Measurements from ENCODE around the gene TYW1. TPM values are rescaled to one million over a fixed set of nuclear protein-coding genes. Genes with fewer than 3 reads are reported as not detected.
A peak's percentile ranks its signal among the peaks of the same experiment; 100 is the strongest.
"Not testable (repeated sequence)": the region's sequence is repeated elsewhere in the genome, so short reads cannot be mapped to it uniquely, and the experiment has no call there.

TYW1 gene
- total RNA-seq, 1 donor from 2014 or later = 20.0 TPM

GRCh38 chr7:67206452-67206851 is 209.8 kb downstream of the TYW1 start:
- TF ChIP-seq CTCF (IDR thresholded peaks at IDR 0.05) = no peak
- no peaks in the 10 kb centered on the region for H3K36me3 ChIP-seq
- no peak for DNase-seq
- H3K4me3 ChIP-seq = no peak overlapping the region
- no peak for ATAC-seq
- H3K4me1 ChIP-seq = no peaks in the 10 kb centered on the region
- H3K9me3 ChIP-seq = no peaks in the 10 kb centered on the region
- intact Hi-C loops (cut with DNase I) = no loop called here
- H3K27me3 ChIP-seq = no peaks in the 10 kb centered on the region
- H3K27ac ChIP-seq = no peak overlapping the region

GRCh38 chr7:67208656-67209055 is 212.0 kb downstream of the TYW1 start:
- H3K27ac ChIP-seq; H3K27me3 ChIP-seq; H3K9me3 ChIP-seq; H3K36me3 ChIP-seq; intact Hi-C loops (cut with DNase I); DNase-seq; H3K4me1 ChIP-seq; ATAC-seq; H3K4me3 ChIP-seq: not testable (repeated sequence)

- peak; percentile 10 for ATAC-seq
- Histone ChIP-seq H3K27me3 (no peaks in the 10 kb centered on the region), H3K4me3 (no peak overlapping the region), H3K9me3 (no peaks in the 10 kb centered on the region), H3K36me3 (no peaks in the 10 kb centered on the region), H3K27ac (no peak overlapping the region), H3K4me1 (no peaks in the 10 kb centered on the region)
- DNase-seq = no peak
- TF ChIP-seq CTCF (IDR thresholded peaks at IDR 0.05) = no peak
- intact Hi-C loops (cut with DNase I) = no loop called here
Measured at GRCh38 chr7:67209256-67209655, 212.6 kb downstream of the TYW1 start.

- TF ChIP-seq CTCF (IDR thresholded peaks at IDR 0.05) = no peak
- H3K36me3 ChIP-seq = no peaks in the 10 kb centered on the region
- no peaks in the 10 kb centered on the region for H3K4me1 ChIP-seq
- H3K9me3 ChIP-seq = no peaks in the 10 kb centered on the region
- ATAC-seq (no peak), DNase-seq (no peak)
- H3K4me3 ChIP-seq = no peak overlapping the region
- H3K27ac ChIP-seq = no peak overlapping the region
- no peaks in the 10 kb centered on the region for H3K27me3 ChIP-seq
- intact Hi-C loops (cut with DNase I) = no loop called here
Measured at GRCh38 chr7:67210567-67210966, 213.9 kb downstream of the TYW1 start.

GRCh38 chr7:67211650-67212330 is 215.2 kb downstream of the TYW1 start:
- H3K9me3 ChIP-seq; H3K4me3 ChIP-seq; DNase-seq; H3K27ac ChIP-seq; ATAC-seq; intact Hi-C loops (cut with DNase I); H3K27me3 ChIP-seq; H3K36me3 ChIP-seq; H3K4me1 ChIP-seq: not testable (repeated sequence)

GRCh38 chr7:67213038-67213437 is 216.4 kb downstream of the TYW1 start:
- H3K27me3 ChIP-seq; H3K9me3 ChIP-seq; H3K4me1 ChIP-seq; DNase-seq; intact Hi-C loops (cut with DNase I); H3K4me3 ChIP-seq; H3K36me3 ChIP-seq; H3K27ac ChIP-seq; ATAC-seq: not testable (repeated sequence)

GRCh38 chr7:67223551-67223950 is 226.9 kb downstream of the TYW1 start:
- intact Hi-C loops (cut with DNase I); H3K36me3 ChIP-seq; H3K4me1 ChIP-seq; H3K27ac ChIP-seq; DNase-seq; H3K9me3 ChIP-seq; H3K27me3 ChIP-seq; H3K4me3 ChIP-seq: not testable (repeated sequence)
- ATAC-seq = peak; percentile 49

GRCh38 chr7:67226340-67226907 is 229.8 kb downstream of the TYW1 start:
- H3K4me3 ChIP-seq; H3K4me1 ChIP-seq; H3K9me3 ChIP-seq; H3K27me3 ChIP-seq; intact Hi-C loops (cut with DNase I); H3K27ac ChIP-seq; DNase-seq; ATAC-seq; H3K36me3 ChIP-seq: not testable (repeated sequence)

- not testable (repeated sequence) for DNase-seq
Measured at GRCh38 chr7:67226967-67227366, 230.3 kb downstream of the TYW1 start.

GRCh38 chr7:67229018-67229417 is 232.4 kb downstream of the TYW1 start:
- H3K27me3 ChIP-seq; H3K9me3 ChIP-seq; DNase-seq; H3K4me3 ChIP-seq; H3K4me1 ChIP-seq; intact Hi-C loops (cut with DNase I); H3K36me3 ChIP-seq: not testable (repeated sequence)
- H3K27ac ChIP-seq = peak overlapping the region; percentile 37
- ATAC-seq = peak; percentile 72

More at GRCh38 chr7:67226967-67227366, 230.3 kb downstream of the TYW1 start:
- H3K27me3 ChIP-seq; intact Hi-C loops (cut with DNase I); H3K4me1 ChIP-seq; ATAC-seq; H3K4me3 ChIP-seq; H3K27ac ChIP-seq; H3K36me3 ChIP-seq; H3K9me3 ChIP-seq: not testable (repeated sequence)

GRCh38 chr7:67230029-67230428 is 233.4 kb downstream of the TYW1 start:
- H3K27me3 ChIP-seq; intact Hi-C loops (cut with DNase I); H3K4me1 ChIP-seq; H3K4me3 ChIP-seq; H3K36me3 ChIP-seq; DNase-seq; H3K27ac ChIP-seq; H3K9me3 ChIP-seq: not testable (repeated sequence)
- peak; percentile 77 for ATAC-seq
